H1 (cell line): ENCODE measurements around the gene SPC24. TPM values are rescaled to one million over a fixed set of nuclear protein-coding genes. Genes with fewer than 3 reads are reported as not detected.

Experiments used
- CTCF ChIA-PET: fragments of 300-600 bp; sonication (Branson Sonifier 250); formaldehyde crosslinking; loops from one replicate; lab custom pipeline; 2021; ENCODE audit not compliant: partially characterized antibody; lab: Charles Lee
- POLR2A ChIA-PET: fragments of 300-600 bp; sonication (Branson Sonifier 250); formaldehyde crosslinking; loops from one replicate; lab custom pipeline; 2021; ENCODE audit warnings: inconsistent platforms; ENCODE audit not compliant: partially characterized antibody; lab: Charles Lee
- DNase-seq, 2 experiments: peaks; one replicate each; pipeline versions ENCODE4 v3.0.0 to v3.0.0-alpha.2; 2010 to 2022; ENCODE audit warnings: low spot score in 2 of 2, low read depth in 1 of 2, mixed read lengths in 1 of 2
- FAIRE-seq: peaks from 2 replicates; lab custom pipeline; 2011; peaks lifted over from hg19 to GRCh38; lab: Jason Lieb, UNC
- H2AFZ ChIP-seq: 2 replicates; pipeline ENCODE4 v1.8.1; 2012; ENCODE audit warnings: low read length, inconsistent platforms
- H2AK5ac ChIP-seq: 2 replicates; pipeline ENCODE4 v1.6.1; 2013; ENCODE audit warnings: low read depth, low read length
- H2BK120ac ChIP-seq: replicated peaks from 2 replicates; pipeline ENCODE3; 2013; ENCODE audit warnings: low read depth, low read length, inconsistent platforms
- H2BK12ac ChIP-seq: 2 replicates; pipeline ENCODE4 v1.6.1; 2013; ENCODE audit warnings: low read depth, low read length
- H2BK15ac ChIP-seq: 2 replicates; pipeline ENCODE4 v1.6.1; 2013; ENCODE audit warnings: low read length
- H2BK20ac ChIP-seq: 2 replicates; pipeline ENCODE4 v1.6.1; 2013; ENCODE audit warnings: low read length
- H2BK5ac ChIP-seq: 2 replicates; pipeline ENCODE4 v1.6.1; 2013; ENCODE audit warnings: low read depth, low read length
- H3K14ac ChIP-seq: 2 replicates; pipeline ENCODE4 v1.6.1; 2013; ENCODE audit warnings: inconsistent platforms; ENCODE audit not compliant: insufficient read length
- H3K18ac ChIP-seq: 2 replicates; pipeline ENCODE4 v1.6.1; 2013; ENCODE audit warnings: low read length; ENCODE audit errors: extremely low read depth
- H3K23ac ChIP-seq: 2 replicates; pipeline ENCODE4 v1.6.1; 2013; ENCODE audit warnings: inconsistent platforms; ENCODE audit not compliant: insufficient read length
- H3K23me2 ChIP-seq: 2 replicates; pipeline ENCODE4 v1.6.1; 2013; ENCODE audit warnings: low read depth, low read length
- H3K27ac ChIP-seq: 2 replicates; pipeline ENCODE4 v1.6.1; 2011; ENCODE audit warnings: low read depth, low read length, inconsistent platforms
- H3K27me3 ChIP-seq, 4 experiments: replicated peaks in 1 of 4; 1 replicate in 1 of 4; 2 replicates in 3 of 4; pipeline versions ENCODE4 v1.6.1 to v1.8.1; 2011 to 2013; ENCODE audit warnings: low read length in 3 of 4, mild to moderate bottlenecking in 3 of 4, inconsistent platforms in 2 of 4, mixed read lengths in 2 of 4, moderate library complexity in 1 of 4; ENCODE audit not compliant: control insufficient read depth in 3 of 4, insufficient read depth in 3 of 4; ENCODE audit errors: extremely low read depth in 1 of 4
- H3K36me3 ChIP-seq, 4 experiments: 2 replicates each; pipeline versions ENCODE4 v1.6.1 to v1.8.1; 2011 to 2013; ENCODE audit warnings: mild to moderate bottlenecking in 4 of 4, low read length in 3 of 4, moderate library complexity in 2 of 4, control low read depth in 1 of 4, inconsistent platforms in 1 of 4; ENCODE audit not compliant: insufficient read depth in 4 of 4, control insufficient read depth in 2 of 4
- H3K4ac ChIP-seq: replicated peaks from 2 replicates; pipeline ENCODE3; 2013; ENCODE audit warnings: low read length, low read depth, mixed read lengths, inconsistent platforms; ENCODE audit not compliant: insufficient read length
- H3K4me1 ChIP-seq, 4 experiments: replicated peaks in 1 of 4; 1 replicate in 1 of 4; 2 replicates in 3 of 4; pipeline versions ENCODE4 v1.6.1 to v1.8.1; 2011 to 2013; ENCODE audit warnings: low read length in 3 of 4, inconsistent platforms in 2 of 4, mixed read lengths in 1 of 4; ENCODE audit not compliant: insufficient read depth in 4 of 4, control insufficient read depth in 3 of 4
- H3K4me2 ChIP-seq, 2 experiments: 2 replicates each; pipeline versions ENCODE4 v1.6.1 to v1.8.1; 2011 to 2013; ENCODE audit warnings: low read depth in 2 of 2, low read length in 2 of 2, control low read depth in 1 of 2, inconsistent platforms in 1 of 2, mild to moderate bottlenecking in 1 of 2; ENCODE audit not compliant: insufficient read depth in 1 of 2
- H3K4me3 ChIP-seq, 4 experiments: fragments of 200-600, 300-600 bp in 1 of 4; sonication (generic), shearing (Covaris generic), sonication (Bioruptor Twin) in 1 of 4; 2 replicates each; pipeline versions ENCODE4 v1.5.1 to v1.8.1; 2011 to 2016; ENCODE audit warnings: low read length in 4 of 4, low read depth in 3 of 4, control low read depth in 2 of 4, inconsistent platforms in 2 of 4, mild to moderate bottlenecking in 2 of 4, mixed read lengths in 1 of 4, moderate library complexity in 1 of 4; ENCODE audit not compliant: insufficient read depth in 2 of 4; ENCODE audit errors: extremely low read depth in 1 of 4
- H3K56ac ChIP-seq: replicated peaks from 2 replicates; pipeline ENCODE3; 2013; ENCODE audit warnings: low read depth, mild to moderate bottlenecking, mixed read lengths, low read length, inconsistent platforms; ENCODE audit not compliant: insufficient read length
- H3K79me1 ChIP-seq: 2 replicates; pipeline ENCODE4 v1.6.1; 2013; ENCODE audit warnings: low read depth, low read length, control low read depth
- H3K79me2 ChIP-seq, 2 experiments: 2 replicates each; pipeline versions ENCODE4 v1.6.1 to v1.8.1; 2012 to 2013; ENCODE audit warnings: low read length in 2 of 2, mild to moderate bottlenecking in 2 of 2, inconsistent platforms in 1 of 2; ENCODE audit not compliant: insufficient read depth in 2 of 2, control insufficient read depth in 1 of 2
- H3K9ac ChIP-seq, 4 experiments: replicated peaks in 1 of 4; 1 replicate in 1 of 4; 2 replicates in 3 of 4; pipeline versions ENCODE4 v1.6.1 to v1.8.1; 2011 to 2013; ENCODE audit warnings: low read depth in 3 of 4, low read length in 3 of 4, control low read depth in 2 of 4, mild to moderate bottlenecking in 2 of 4, moderate library complexity in 2 of 4, inconsistent platforms in 1 of 4; ENCODE audit errors: extremely low read depth in 1 of 4
- H3K9me3 ChIP-seq, 2 experiments: 2 replicates each; pipeline versions ENCODE4 v1.6.1 to v1.8.1; 2012 to 2013; ENCODE audit warnings: mild to moderate bottlenecking in 2 of 2, moderate library complexity in 2 of 2, control low read depth in 1 of 2, inconsistent platforms in 1 of 2, low read depth in 1 of 2, low read length in 1 of 2, mixed read lengths in 1 of 2; ENCODE audit not compliant: insufficient read depth in 2 of 2
- H4K20me1 ChIP-seq, 2 experiments: replicated peaks in 1 of 2; 2 replicates each; pipeline versions ENCODE3 to v1.8.1; 2011 to 2013; ENCODE audit warnings: inconsistent platforms in 2 of 2, low read length in 2 of 2, mild to moderate bottlenecking in 1 of 2; ENCODE audit not compliant: insufficient read depth in 2 of 2, control insufficient read depth in 1 of 2
- H4K5ac ChIP-seq: 2 replicates; pipeline ENCODE4 v1.6.1; 2013; ENCODE audit warnings: low read length, low read depth, mixed read lengths, inconsistent platforms; ENCODE audit not compliant: insufficient read length
- H4K8ac ChIP-seq: 2 replicates; pipeline ENCODE4 v1.8.0; 2013; ENCODE audit warnings: mild to moderate bottlenecking, moderate library complexity, low read length, inconsistent platforms; ENCODE audit not compliant: insufficient read depth; ENCODE audit errors: extremely low read depth
- H4K91ac ChIP-seq: replicated peaks from 2 replicates; pipeline ENCODE3; 2013; ENCODE audit warnings: low read length, mixed read lengths, inconsistent platforms; ENCODE audit not compliant: insufficient read length
- ATF3 ChIP-seq: IDR thresholded peaks from 2 replicates; pipeline ENCODE4 v1.6.1; 2011; ENCODE audit warnings: low read depth, mild to moderate bottlenecking, low read length; ENCODE audit not compliant: insufficient read depth
- BRCA1 ChIP-seq: IDR thresholded peaks from 2 replicates; pipeline ENCODE4 v1.6.1; 2012; ENCODE audit warnings: low read depth, low read length, improper control_type of control experiment
- whole genome bisulfite sequencing, 2 experiments: shearing (Covaris generic) in 1 of 2; methylation state at CpG; one replicate each; pipeline versions ENCODE4 v1.1.6 to v1.1.7; 2013 to 2015; ENCODE audit warnings: low lambda C conversion rate in 2 of 2, mixed read lengths in 2 of 2, inconsistent platforms in 1 of 2, low coverage in 1 of 2, missing lambda C conversion rate in 1 of 2; ENCODE audit not compliant: insufficient replicate concordance in 2 of 2, insufficient coverage in 1 of 2, insufficient read length in 1 of 2; ENCODE audit errors: extremely low coverage in 1 of 2, missing lambda C conversion rate in 1 of 2; 5-methylcytosine and 5-hydroxymethylcytosine counted together
- polyA plus RNA-seq, 7 experiments: library from polyadenylated mRNA; depleted of rRNA in 3 of 7; stranded (reverse) in 5 of 7; unstranded in 2 of 7; fragments of >200 nt in 5 of 7; fragments of 200-250 nt in 2 of 7; gene quantifications; 1 replicate in 5 of 7; 2 replicates in 1 of 7; 4 replicates in 1 of 7; pipeline versions ENCODE4 v1.2.1 to v1.2.3, GENCODE V29; 2011 to 2013; ENCODE audit warnings: missing spikeins in 2 of 7, mixed read lengths in 2 of 7
- total RNA-seq: library from RNA; stranded (reverse); fragmentation: NEBNext Ultra II Directional; extraction: Animal tissue kit (Norgen Biotek cat#: 25700); gene quantifications from 2 replicates; pipeline ENCODE4 v1.2.1, GENCODE V29; 2021
- TF ChIP-seq, protein P1 (sequence below): IDR thresholded peaks from 2 replicates; pipeline ENCODE4 v1.6.1; 2011; ENCODE audit warnings: low read length, improper control_type of control experiment

SPC24 gene
- total and polyA plus RNA-seq, 2 of the 8 experiments (the other 6 are each of a cell fraction or from before 2014, with no cell fraction given): 17.7 to 42.4 TPM

DNA sequence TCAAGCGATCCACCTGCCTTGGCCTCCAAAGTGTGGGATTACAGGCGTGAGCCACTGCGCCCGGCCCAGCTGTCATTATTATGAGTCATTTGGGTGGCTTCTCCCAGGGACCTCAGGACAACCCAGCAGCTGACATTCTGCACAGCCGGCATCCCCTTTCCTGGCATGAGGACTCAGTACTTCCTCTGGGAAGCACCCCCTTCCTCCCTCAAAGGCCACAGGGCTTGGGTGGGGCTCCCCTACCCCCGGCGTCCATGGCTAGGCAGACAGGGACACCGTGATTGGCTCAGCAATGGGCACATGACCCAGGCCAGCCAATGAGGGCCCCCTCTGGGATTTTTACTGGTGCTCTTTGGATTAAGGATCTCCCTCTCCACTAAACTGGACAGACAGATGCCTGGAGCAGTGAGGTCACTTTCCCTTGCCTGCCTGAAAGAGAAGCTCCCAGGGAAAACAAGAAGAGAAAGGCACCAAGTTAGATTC, 35.7 kb upstream of the SPC24 start:
- Histone ChIP-seq H3K9ac (no peak overlapping the region), H3K23ac (no peak overlapping the region), H4K5ac (no peak overlapping the region), H3K14ac (no peak overlapping the region), H3K4me1 (peaks cover 0 to 1% (median 0%) of the 10 kb centered on the region in 4 experiments; a peak in 2 of 7 replicates), H2BK12ac (no peak overlapping the region), H2AFZ (no peak overlapping the region), H3K4me2 (no peak overlapping the region), H3K18ac (no peak overlapping the region), H2BK15ac (no peak overlapping the region), H3K56ac (no peak overlapping the region), H3K23me2 (no peaks in the 10 kb centered on the region; the same call in 1 of the 2 replicates), H2BK5ac (no peak overlapping the region), H3K27me3 (no peaks in the 10 kb centered on the region), H3K9me3 (no peaks in the 10 kb centered on the region), H4K91ac (no peak overlapping the region), H3K79me2 (no peaks in the 10 kb centered on the region), H3K4ac (no peak overlapping the region), H4K20me1 (peaks cover 0 to 2% of the 10 kb centered on the region in 2 experiments), H3K27ac (no peak overlapping the region), H4K8ac (no peak overlapping the region), H2BK20ac (no peak overlapping the region), H2BK120ac (no peak overlapping the region), H2AK5ac (no peak overlapping the region), H3K36me3 (peaks cover 2 to 27% (median 10%) of the 10 kb centered on the region in 4 experiments; a peak in 6 of 8 replicates), H3K79me1 (no peaks in the 10 kb centered on the region; the same call in 1 of the 2 replicates), H3K4me3 (no peak overlapping the region)
- ChIA-PET POLR2A (interaction anchor here (1.3 to 2.3 kb wide), 3 partner anchors 12 to 49 kb away, joined by 3 to 7 read pairs (median 3); no protein-coding TSS in a partner anchor), CTCF (interaction anchor here (0.6 to 1.9 kb wide), 9 partner anchors 8 to 69 kb away, joined by 3 to 6 read pairs (median 4); no protein-coding TSS in a partner anchor)
- WGBS, 2 experiments: 92% methylated on average over 7 of the region's 8 CpGs; no CpG with 5 or more reads in 1 of the 2 experiments
- peak in 1 of 2 experiments; percentile 59 for DNase-seq
- no peak for FAIRE-seq
- TF ChIP-seq ATF3 (peak; percentile 43; the same call in 1 of the 2 replicates), BRCA1 (no peak)
- TF ChIP-seq, protein P1, sequence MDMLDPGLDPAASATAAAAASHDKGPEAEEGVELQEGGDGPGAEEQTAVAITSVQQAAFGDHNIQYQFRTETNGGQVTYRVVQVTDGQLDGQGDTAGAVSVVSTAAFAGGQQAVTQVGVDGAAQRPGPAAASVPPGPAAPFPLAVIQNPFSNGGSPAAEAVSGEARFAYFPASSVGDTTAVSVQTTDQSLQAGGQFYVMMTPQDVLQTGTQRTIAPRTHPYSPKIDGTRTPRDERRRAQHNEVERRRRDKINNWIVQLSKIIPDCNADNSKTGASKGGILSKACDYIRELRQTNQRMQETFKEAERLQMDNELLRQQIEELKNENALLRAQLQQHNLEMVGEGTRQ: peak; percentile 76
